HG03460 (cell line): ENCODE results near the gene TTC7B.
"Not testable (repeated sequence)": the region's sequence is repeated elsewhere in the genome, so short reads cannot be mapped to it uniquely, and the experiment has no call there.

Experiments
- ATAC-seq: cut with Tn5 transposase; IDR thresholded peaks from one replicate; pipeline ENCODE4 v1.9.1; 2021; ENCODE audit not compliant: unreplicated experiment

The TTC7B gene

GRCh38 chr14:90831821-90832220, 15.6 kb upstream of the TTC7B start:
- ATAC-seq = no peak

GRCh38 chr14:90830931-90831701, 14.9 kb upstream of the TTC7B start:
- ATAC-seq = no peak

GRCh38 chr14:90829677-90830076, 13.4 kb upstream of the TTC7B start:
- ATAC-seq = no peak

- ATAC-seq = peak; percentile 46
Measured at GRCh38 chr14:90828642-90829487, 12.6 kb upstream of the TTC7B start.

- ATAC-seq = peak; percentile 98
Measured at GRCh38 chr14:90827919-90828610, 11.8 kb upstream of the TTC7B start.

- ATAC-seq = not testable (repeated sequence)
Measured at GRCh38 chr14:90823542-90823941, 7.3 kb upstream of the TTC7B start.

- peak; percentile 70 for ATAC-seq
Measured at GRCh38 chr14:90820958-90821357, 4.7 kb upstream of the TTC7B start.

GRCh38 chr14:90819734-90820393, 3.6 kb upstream of the TTC7B start:
- ATAC-seq = no peak

GRCh38 chr14:90818715-90819114, 2.5 kb upstream of the TTC7B start:
- no peak for ATAC-seq

- no peak for ATAC-seq
Measured at GRCh38 chr14:90816681-90817436, 629 bp upstream of the TTC7B start.

GRCh38 chr14:90815572-90815821, 733 bp downstream of the TTC7B start:
- ATAC-seq = no peak

- no peak for ATAC-seq
Measured at GRCh38 chr14:90814806-90815571, 1.2 kb downstream of the TTC7B start.

- no peak for ATAC-seq
Measured at GRCh38 chr14:90813442-90813841, 2.8 kb downstream of the TTC7B start.

GRCh38 chr14:90812109-90812508, 4.1 kb downstream of the TTC7B start:
- no peak for ATAC-seq

- ATAC-seq = no peak
Measured at GRCh38 chr14:90811641-90812040, 4.6 kb downstream of the TTC7B start.

- no peak for ATAC-seq
Measured at GRCh38 chr14:90810806-90811205, 5.4 kb downstream of the TTC7B start.

- no peak for ATAC-seq
Measured at GRCh38 chr14:90809530-90810312, 6.5 kb downstream of the TTC7B start.

GRCh38 chr14:90808759-90809529, 7.3 kb downstream of the TTC7B start:
- no peak for ATAC-seq
